Measurements from ENCODE around the gene NCAM1.
"Not testable (repeated sequence)": the region's sequence is repeated elsewhere in the genome, so short reads cannot be mapped to it uniquely, and the experiment has no call there.

Gene NCAM1

DNA sequence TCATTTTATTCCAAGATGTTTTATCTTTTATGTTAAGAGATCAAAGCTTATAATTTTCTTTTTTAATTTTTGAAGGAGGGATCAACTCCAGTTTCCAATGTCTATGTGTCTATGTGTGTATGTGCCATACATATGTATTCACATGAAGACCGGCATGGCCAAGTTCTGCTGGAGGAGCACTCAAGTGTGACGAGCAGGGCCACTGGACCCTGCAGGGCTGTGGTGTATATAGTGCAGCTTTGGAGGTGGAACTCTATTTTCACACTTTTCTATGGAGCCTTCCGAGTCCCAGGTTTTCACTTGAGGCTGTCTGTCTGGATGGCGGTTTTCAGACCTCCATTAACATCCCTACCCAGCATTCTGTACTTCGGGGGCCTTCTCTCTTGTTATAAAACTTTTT, 316.7 kb downstream of the NCAM1 start:
- DNase-seq (ENCODE audit: low read depth) = no peak

DNA sequence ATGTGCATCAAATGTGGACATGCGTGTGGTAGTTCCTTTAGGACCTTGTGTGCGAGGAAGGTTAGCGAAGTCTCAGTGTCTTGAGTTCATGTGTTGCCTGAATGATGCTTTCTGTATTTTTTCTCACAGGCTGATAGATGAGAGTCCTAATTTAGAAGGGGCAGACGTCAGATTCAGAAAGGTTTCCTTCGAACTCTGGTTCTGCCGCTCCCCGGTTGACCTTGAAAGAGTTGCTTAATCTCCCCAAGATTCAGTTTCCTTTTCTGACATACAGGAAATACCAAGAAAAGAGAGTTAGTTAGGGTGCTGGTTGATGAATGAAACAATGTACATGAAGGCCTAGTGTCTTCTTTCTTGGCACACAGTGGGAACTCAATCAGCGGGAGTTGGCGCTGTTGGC, 317.3 kb downstream of the NCAM1 start:
- DNase-seq (ENCODE audit: low read depth) = no peak

GRCh38 chr11:113278925-113279324, 317.7 kb downstream of the NCAM1 start:
- DNase-seq (ENCODE audit: low read depth) = no peak

- no peak for DNase-seq (ENCODE audit: low read depth)
These were observed 318.4 kb downstream of the NCAM1 start for GRCh38 chr11:113279591-113279990.

DNA sequence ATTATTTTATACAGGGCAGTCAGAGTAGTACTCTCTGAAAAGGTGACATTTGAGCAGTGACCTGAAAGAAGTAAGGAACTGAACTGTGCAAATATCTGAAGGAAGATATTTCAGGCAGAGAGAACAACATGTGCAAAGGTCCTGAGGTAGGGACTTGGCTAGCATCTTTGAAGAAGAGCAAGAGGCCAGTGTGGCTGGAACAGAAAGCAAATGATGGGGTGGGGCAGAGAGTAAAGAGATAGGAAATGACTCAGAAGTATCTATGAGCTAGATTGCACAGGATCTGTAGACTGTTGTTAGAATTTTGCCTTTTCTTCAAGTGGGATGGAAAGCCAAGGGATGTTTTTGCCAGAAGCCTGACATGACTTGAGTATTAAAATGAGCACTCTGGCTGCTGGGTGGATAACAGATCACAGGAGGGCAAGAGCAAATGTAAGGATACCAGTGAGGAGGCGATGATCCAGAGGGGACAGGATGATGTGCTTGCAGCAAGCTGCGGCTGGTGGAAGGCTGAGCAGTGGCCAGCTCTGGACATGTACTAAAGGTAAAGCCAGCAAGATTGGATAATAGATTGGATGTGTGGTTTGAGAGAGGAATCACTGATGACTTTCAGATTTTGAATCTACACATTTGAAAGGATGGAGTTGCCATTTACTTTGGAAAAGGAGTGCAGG, 320.0 kb downstream of the NCAM1 start:
- no peak for DNase-seq (ENCODE audit: low read depth)

GRCh38 chr11:113282898-113283437, 321.7 kb downstream of the NCAM1 start:
- no peak for DNase-seq (ENCODE audit: low read depth)

DNA sequence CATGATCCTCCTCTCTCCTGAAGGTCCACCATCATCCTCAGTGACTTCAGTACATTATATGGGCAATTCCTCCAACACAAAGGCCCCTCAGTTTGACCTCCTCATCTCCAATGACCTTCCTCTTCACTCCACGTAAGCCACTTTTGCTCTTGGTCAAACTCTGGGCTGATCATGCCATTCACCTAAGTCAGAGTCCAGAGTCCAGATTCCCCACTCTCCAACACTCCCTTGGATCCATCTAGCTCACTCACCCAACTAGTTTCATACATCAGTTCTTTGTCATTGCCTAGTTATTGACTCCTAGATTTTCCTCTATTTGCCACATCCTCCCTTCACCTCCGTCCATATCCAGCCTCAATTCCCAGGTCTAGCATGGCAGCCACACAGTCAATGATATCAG, 322.7 kb downstream of the NCAM1 start:
- no peak for DNase-seq (ENCODE audit: low read depth)

DNA sequence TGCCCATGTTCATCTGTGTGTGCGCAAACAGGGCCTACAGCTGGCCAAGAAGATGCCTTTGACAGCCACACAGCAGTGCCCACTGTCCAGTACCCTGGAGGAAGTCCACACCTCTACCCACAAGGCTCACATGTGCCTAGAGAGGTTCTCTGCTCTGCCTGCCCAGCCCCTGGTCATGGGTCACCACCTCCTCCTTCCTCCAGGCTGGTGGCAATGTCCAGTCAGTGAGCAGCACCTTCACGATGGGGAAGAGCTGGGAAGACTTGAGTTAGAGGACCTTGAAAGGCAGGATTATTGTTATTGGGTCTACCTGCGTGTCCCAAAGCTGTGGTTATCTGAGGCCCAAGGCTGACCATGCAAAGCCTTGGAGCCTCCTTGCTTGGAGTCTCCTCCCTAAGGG, 324.8 kb downstream of the NCAM1 start:
- DNase-seq (ENCODE audit: low read depth) = no peak

GRCh38 chr11:113286509-113287497, 325.6 kb downstream of the NCAM1 start:
- DNase-seq (ENCODE audit: low read depth) = no peak

- no peak for DNase-seq (ENCODE audit: low read depth)
These were observed 326.6 kb downstream of the NCAM1 start for GRCh38 chr11:113287801-113288200.

- no peak for DNase-seq (ENCODE audit: low read depth)
These were observed 327.2 kb downstream of the NCAM1 start for GRCh38 chr11:113288286-113288863.

DNA sequence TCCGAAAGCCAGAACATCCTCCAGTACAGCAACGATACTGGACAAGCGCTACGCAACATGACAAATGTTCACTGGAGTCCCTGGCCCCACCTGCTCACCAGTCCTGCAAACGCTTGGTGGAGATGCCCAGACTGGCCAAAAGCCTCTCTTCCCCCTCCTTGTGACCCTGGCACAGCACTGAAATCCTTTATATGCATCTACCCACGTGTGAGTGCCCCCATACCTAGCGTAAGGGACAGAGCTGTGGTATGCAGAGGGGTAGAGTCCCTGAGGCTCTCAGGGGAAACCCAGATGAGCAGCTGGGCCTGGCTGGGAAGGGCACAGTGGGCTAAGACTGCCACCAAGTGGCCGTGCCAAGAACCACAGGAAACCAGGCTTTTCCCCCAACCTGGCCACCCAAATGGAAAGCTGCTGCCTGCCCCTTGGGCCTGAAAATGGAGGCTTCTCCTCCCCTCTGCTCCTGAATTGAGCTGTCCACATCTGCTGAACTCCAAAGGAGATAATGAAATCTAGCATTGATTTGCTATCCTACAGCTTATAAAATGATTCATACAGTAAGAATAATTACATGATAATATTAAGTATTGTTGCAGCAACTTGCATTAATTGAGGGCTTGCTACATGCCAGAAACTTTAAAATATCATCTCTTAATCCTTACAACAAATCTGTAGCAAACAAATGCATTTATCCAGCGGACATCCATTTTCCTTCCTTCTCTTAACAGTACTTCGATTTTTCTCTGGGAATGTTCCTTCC, 328.4 kb downstream of the NCAM1 start:
- peak; percentile 39 for DNase-seq (ENCODE audit: low read depth)

DNA sequence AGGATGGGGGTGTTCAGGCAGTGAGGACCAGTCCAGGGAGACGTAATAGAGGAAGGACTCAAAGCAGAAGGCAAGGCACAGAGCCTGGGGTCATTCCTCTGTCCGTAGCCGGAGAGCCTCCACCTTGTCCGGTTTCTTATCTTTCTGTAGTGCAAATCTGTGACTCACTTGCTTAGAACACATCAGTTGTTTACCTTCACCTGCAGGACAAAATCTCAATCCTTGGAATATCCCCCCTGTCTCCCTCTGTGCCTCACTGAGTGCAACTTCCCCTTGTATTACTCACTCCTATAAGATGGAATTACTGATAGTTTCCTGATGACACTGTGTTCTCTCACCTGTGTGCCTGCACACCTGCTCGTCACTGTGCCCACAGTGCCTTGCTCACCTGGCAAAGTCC, 332.7 kb downstream of the NCAM1 start:
- no peak for DNase-seq (ENCODE audit: low read depth)

- no peak for DNase-seq (ENCODE audit: low read depth)
These were observed 334.8 kb downstream of the NCAM1 start for GRCh38 chr11:113295993-113296392.

- DNase-seq (ENCODE audit: low read depth) = no peak
These were observed 335.4 kb downstream of the NCAM1 start for GRCh38 chr11:113296447-113297205.

- not testable (repeated sequence) for DNase-seq (ENCODE audit: low read depth)
These were observed 337.3 kb downstream of the NCAM1 start for GRCh38 chr11:113298496-113298895.

DNA sequence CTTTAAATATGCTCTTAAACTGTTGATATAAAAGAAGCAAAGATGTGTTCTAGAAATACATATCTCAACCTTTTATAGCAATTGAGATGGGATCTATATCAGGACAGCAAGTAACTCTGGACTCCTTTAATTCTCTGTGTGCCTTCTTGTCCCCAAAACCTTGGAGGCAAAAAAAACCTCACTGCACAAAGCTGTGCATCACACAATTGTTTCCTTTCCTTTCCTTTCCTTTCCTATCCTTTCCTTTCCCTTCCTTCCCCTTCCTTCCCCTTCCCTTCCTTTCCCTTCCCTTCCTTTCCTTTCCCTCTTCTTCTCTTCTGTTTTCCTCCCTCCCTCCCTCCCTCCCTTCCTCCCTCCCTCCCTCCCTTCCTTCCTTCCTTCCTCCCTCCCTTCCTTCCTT, 343.7 kb downstream of the NCAM1 start:
- DNase-seq (ENCODE audit: low read depth) = no peak

DNA sequence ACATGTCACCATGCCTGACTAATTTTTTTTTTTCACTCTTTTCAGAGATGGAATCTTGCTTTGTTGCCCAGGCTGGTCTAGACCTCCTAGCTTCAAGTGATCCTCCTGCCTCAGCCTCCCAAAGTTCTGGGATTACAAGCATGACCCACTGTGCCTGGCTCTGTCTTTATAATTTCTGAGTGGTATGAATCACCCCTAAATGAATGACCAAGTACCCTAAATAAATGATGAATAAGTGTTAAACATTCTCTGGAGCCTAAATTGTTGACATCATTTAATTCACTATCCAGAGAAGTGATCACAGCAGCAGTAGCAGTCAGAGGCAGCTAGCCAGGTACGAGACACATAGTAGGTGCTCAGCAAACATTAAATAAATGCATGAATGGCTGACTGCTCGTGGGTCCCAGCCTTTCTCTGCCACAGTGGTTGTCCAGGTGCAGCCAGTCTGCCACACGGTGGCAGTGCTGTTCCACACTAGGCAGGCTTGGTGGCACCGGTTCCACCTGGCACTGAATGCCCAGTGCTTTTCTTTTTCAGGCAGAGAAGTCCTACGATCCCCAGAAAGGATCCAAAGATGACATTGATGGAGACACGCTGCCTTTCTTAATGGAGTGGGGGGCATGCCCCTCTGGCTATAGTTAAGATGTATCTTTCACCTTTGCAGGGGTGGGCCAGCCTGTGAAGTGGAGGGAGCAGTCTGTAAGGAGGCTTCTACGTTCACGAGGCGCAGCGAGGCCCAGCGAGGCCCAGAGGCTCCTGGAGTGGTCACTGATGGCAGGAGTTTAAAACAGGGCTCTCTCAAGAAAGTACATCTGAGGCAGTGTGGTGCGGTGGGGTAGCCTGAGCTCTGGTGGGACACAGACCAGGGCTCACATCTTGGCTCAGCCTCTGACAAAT, 344.5 kb downstream of the NCAM1 start:
- peak; percentile 45 for DNase-seq (ENCODE audit: low read depth)

DNA sequence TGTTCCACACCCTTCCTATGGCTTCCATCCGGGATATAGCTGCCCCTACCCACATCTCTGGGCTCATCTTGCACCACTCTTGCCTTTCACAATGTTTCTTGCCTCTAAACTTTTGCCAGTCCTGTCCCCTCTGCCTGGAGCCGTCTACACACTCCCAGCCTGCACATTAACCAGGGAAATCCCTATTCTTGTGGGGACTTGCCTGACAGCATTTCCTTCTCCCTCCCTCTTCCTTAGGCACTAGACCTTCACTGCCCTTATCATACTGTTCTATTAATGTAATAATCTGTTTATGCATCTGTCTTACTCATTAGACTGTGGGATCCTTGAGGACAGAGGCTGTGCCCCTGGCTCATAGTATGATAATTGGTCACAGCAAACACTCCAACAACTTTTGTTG, 347.4 kb downstream of the NCAM1 start:
- no peak for DNase-seq (ENCODE audit: low read depth)

GRCh38 chr11:113311536-113311935, 350.3 kb downstream of the NCAM1 start:
- no peak for DNase-seq (ENCODE audit: low read depth)

Data from stimulated activated CD8-positive, alpha-beta memory T cell treated with anti-CD3 and anti-CD28 coated beads, Interleukin-12 subunit alpha, Interleukin-12 subunit beta, amount 100 ng/mL, for 1 hour (primary cell).